Skeletal muscle satellite cell (primary cell): ENCODE measurements around the gene SIAH1.
"Not testable (repeated sequence)": the region's sequence is repeated elsewhere in the genome, so short reads cannot be mapped to it uniquely, and the experiment has no call there.

Experiments used
- H3K27me3 ChIP-seq: 2 replicates; pipeline ENCODE4 v1.7.0; 2013; ENCODE audit warnings: low read length; ENCODE audit not compliant: control insufficient read depth, insufficient read depth
- H3K36me3 ChIP-seq: 2 replicates; pipeline ENCODE4 v1.7.0; 2013; ENCODE audit warnings: mild to moderate bottlenecking, control low read depth, low read length; ENCODE audit not compliant: insufficient read depth
- H3K4me1 ChIP-seq: 2 replicates; pipeline ENCODE4 v1.7.0; 2013; ENCODE audit warnings: low read length; ENCODE audit not compliant: control insufficient read depth, insufficient read depth
- H3K4me2 ChIP-seq: 2 replicates; pipeline ENCODE4 v1.7.0; 2013; ENCODE audit warnings: mild to moderate bottlenecking, low read length
- H3K4me3 ChIP-seq: 2 replicates; pipeline ENCODE4 v1.7.0; 2013; ENCODE audit warnings: low read length
- H3K9ac ChIP-seq: 2 replicates; pipeline ENCODE4 v1.7.0; 2013; ENCODE audit warnings: mild to moderate bottlenecking, low read depth, low read length, moderate library complexity
- H3K9me3 ChIP-seq: replicated peaks from 2 replicates; pipeline ENCODE4 v1.7.0; 2013; ENCODE audit warnings: mild to moderate bottlenecking, control low read depth, low read length

The SIAH1 gene

DNA sequence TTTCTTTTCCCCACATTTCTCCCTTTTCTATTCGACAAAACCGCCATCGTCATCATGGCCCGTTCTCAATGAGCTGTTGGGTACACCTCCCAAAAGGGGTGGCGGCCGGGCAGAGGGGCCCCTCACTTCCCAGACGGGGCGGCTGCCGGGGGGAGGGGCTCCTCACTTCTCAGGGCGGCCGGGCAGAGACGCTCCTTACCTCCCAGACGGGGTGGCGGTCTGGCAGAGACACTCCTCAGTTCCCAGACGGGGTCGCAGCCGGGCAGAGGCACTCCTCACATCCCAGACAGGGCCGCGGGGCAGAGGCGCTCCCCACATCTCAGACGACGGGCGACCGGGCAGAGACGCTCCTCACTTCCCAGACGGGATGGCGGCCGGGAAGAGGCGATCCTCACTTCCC, 31.4 kb upstream of the SIAH1 start:
- H3K36me3 ChIP-seq, H3K27me3 ChIP-seq, H3K4me2 ChIP-seq, H3K9ac ChIP-seq, H3K4me3 ChIP-seq, H3K9me3 ChIP-seq, H3K4me1 ChIP-seq: not testable (repeated sequence)

- Histone ChIP-seq H3K27me3 (no peaks in the 10 kb centered on the region), H3K36me3 (no peaks in the 10 kb centered on the region), H3K9me3 (no peaks in the 10 kb centered on the region), H3K4me1 (peaks cover 9% of the 10 kb centered on the region), H3K9ac (no peak overlapping the region), H3K4me2 (no peak overlapping the region), H3K4me3 (no peak overlapping the region)
Observed at GRCh38 chr16:48413272-48413671, 28.1 kb upstream of the SIAH1 start.

GRCh38 chr16:48409839-48410632, 24.8 kb upstream of the SIAH1 start:
- Histone ChIP-seq H3K4me3 (no peak overlapping the region), H3K9me3 (no peaks in the 10 kb centered on the region), H3K36me3 (no peaks in the 10 kb centered on the region), H3K4me2 (no peak overlapping the region), H3K4me1 (peaks cover 9% of the 10 kb centered on the region), H3K9ac (no peak overlapping the region), H3K27me3 (no peaks in the 10 kb centered on the region)

GRCh38 chr16:48408688-48409087, 23.5 kb upstream of the SIAH1 start:
- no peak overlapping the region for H3K4me2 ChIP-seq
- H3K4me1 ChIP-seq = peaks cover 9% of the 10 kb centered on the region
- no peaks in the 10 kb centered on the region for H3K27me3 ChIP-seq
- no peak overlapping the region for H3K9ac ChIP-seq
- no peaks in the 10 kb centered on the region for H3K9me3 ChIP-seq
- no peak overlapping the region for H3K4me3 ChIP-seq
- H3K36me3 ChIP-seq = no peaks in the 10 kb centered on the region

DNA sequence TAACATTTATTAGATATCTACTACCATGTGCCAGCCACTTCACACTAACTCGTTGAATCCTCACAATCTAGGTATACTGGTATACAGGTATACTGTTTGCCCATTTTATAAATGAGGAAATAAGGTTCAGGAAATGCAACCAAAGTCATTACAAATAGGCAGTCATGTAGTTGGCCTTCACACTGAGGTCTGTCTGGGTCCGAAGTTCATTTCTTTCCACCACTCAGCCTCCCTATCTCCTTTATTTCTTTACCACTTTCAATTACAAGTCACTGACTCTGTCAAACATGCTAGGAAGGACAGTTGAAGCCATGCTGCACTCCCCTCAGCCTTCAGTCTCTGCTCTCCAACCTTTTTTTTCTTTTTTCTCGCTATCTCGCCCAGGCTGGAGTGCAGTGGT, 20.7 kb upstream of the SIAH1 start:
- H3K9ac ChIP-seq = no peak overlapping the region
- no peak overlapping the region for H3K4me3 ChIP-seq
- no peaks in the 10 kb centered on the region for H3K36me3 ChIP-seq
- H3K9me3 ChIP-seq = no peaks in the 10 kb centered on the region
- H3K27me3 ChIP-seq = no peaks in the 10 kb centered on the region
- H3K4me1 ChIP-seq = peaks cover 9% of the 10 kb centered on the region
- H3K4me2 ChIP-seq = no peak overlapping the region

DNA sequence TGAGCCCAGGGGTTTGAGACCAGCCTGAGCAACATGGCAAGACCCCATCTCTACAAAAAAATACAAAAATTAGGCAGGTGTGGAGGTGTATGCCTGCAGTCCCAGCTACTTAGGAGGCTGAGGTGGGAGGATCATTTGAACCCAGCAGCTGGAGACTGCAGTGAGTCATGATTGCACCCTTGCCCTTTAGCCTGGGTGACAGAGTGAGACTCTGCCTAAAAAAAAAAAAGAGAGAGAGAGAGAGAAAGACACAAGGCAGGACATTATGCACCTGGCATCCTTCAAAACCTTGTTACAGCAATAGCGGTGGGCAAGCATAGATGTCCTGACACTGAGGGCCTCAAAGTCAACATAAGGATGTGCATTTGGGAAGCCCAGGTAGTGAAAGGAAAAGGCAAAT, 19.9 kb upstream of the SIAH1 start:
- Histone ChIP-seq H3K4me2 (no peak overlapping the region), H3K36me3 (no peaks in the 10 kb centered on the region), H3K4me1 (peaks cover 7% of the 10 kb centered on the region), H3K9ac (no peak overlapping the region), H3K9me3 (no peaks in the 10 kb centered on the region), H3K27me3 (no peaks in the 10 kb centered on the region), H3K4me3 (no peak overlapping the region)

- H3K4me3 ChIP-seq, H3K9ac ChIP-seq, H3K9me3 ChIP-seq, H3K4me1 ChIP-seq, H3K4me2 ChIP-seq, H3K27me3 ChIP-seq, H3K36me3 ChIP-seq: not testable (repeated sequence)
Observed at GRCh38 chr16:48402547-48402946, 17.3 kb upstream of the SIAH1 start.

DNA sequence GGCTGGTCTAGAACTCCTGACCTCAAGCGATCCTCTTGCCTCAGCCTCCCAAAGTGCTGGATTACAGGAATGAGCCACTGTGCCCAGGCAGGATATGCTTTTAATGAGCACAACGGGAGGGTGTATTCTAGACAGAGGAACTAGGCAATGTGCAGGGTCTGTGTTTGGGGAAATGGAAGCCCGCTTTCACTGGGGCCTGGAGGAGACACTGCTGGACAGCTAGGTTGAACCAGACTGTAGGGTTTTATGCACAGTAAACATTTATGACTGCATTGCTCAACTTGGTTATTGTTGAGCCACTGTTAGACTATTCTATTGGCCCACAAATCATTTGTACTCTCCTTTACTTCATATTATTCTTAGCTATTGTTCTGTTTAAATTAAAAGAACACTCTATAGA, 10.2 kb upstream of the SIAH1 start:
- H3K36me3 ChIP-seq = no peaks in the 10 kb centered on the region
- H3K4me3 ChIP-seq = no peak overlapping the region

DNA sequence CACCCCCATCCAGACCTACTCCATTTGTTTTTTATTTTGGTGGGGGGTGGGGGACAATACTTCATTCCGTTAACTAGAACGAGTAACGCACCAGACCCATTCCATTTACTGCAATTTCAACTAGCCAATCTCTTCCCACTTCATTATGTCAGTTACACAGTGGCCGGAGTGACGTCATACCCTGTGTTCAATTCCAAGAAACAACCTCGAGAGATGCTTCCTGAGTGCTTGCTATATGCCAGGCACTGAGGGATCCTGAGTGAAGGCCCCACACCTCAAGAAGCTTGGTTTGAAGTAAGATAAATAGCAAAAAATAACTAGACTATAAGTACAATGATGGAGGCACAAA, 9.1 kb upstream of the SIAH1 start:
- H3K4me1 ChIP-seq = peaks cover 8% of the 10 kb centered on the region
- H3K27me3 ChIP-seq = no peaks in the 10 kb centered on the region
- H3K4me3 ChIP-seq = no peak overlapping the region
- H3K36me3 ChIP-seq = no peaks in the 10 kb centered on the region
- no peaks in the 10 kb centered on the region for H3K9me3 ChIP-seq
- no peak overlapping the region for H3K9ac ChIP-seq
- no peak overlapping the region for H3K4me2 ChIP-seq

More for the DNA sequence above, 10.2 kb upstream of the SIAH1 start:
- Histone ChIP-seq H3K4me2 (no peak overlapping the region), H3K9me3 (no peaks in the 10 kb centered on the region), H3K9ac (no peak overlapping the region), H3K27me3 (no peaks in the 10 kb centered on the region), H3K4me1 (peaks cover 8% of the 10 kb centered on the region)

DNA sequence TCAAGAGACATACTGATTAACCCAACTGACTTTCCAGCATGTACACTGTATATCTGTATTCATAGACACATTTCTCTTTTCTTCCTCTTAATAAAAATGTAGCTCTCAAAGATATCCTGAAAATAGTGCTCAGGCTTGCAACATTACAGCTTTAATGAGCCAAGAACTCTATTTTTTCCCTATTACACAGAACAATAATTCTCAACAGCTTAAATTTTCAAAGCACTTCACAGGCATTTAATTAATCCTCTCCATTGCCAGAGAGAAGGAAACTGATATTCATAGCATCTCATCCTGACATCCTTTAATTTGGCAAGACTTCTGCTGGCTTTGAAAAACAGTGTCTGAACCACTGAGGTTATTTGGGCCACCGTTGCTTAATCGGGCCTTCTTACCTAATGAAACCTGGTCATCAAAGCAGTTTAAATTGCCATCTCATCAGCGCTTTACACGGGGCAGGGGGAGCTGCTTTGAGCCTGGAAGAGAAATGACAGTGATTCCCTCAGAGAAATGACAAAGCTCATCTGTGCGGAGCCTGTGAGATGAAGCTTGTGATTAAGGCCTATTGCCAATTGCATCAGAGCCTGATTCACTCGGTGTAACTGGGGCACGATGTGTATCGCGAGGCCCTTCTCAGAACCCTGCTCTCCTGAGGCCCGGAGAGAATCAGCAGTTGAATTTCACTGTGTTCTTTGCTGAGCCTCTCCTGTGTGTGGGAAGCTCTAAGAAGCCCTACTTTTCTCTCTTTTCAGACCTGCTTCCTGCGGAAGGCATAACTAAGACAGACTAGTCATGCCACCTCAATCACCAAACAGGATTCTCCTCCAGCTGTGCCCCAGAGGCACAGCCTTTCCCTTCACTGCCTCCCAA, 8.5 kb upstream of the SIAH1 start:
- Histone ChIP-seq H3K27me3 (no peaks in the 10 kb centered on the region), H3K9me3 (no peaks in the 10 kb centered on the region), H3K36me3 (no peaks in the 10 kb centered on the region), H3K4me1 (peaks cover 8% of the 10 kb centered on the region), H3K4me2 (peak overlapping the region; percentile 29), H3K4me3 (no peak overlapping the region), H3K9ac (no peak overlapping the region)

GRCh38 chr16:48392407-48392806, 7.2 kb upstream of the SIAH1 start:
- no peak overlapping the region for H3K9ac ChIP-seq
- H3K36me3 ChIP-seq = no peaks in the 10 kb centered on the region
- no peak overlapping the region for H3K4me2 ChIP-seq
- no peaks in the 10 kb centered on the region for H3K27me3 ChIP-seq
- no peak overlapping the region for H3K4me3 ChIP-seq
- H3K9me3 ChIP-seq = no peaks in the 10 kb centered on the region
- peaks cover 8% of the 10 kb centered on the region for H3K4me1 ChIP-seq
